Right ventricle myocardium inferior (tissue), 1 donor: ENCODE measurements around the gene CSF1R. TPM values are rescaled to one million over a fixed set of nuclear protein-coding genes. Genes with fewer than 3 reads are reported as not detected.
"Not testable (repeated sequence)": the region's sequence is repeated elsewhere in the genome, so short reads cannot be mapped to it uniquely, and the experiment has no call there.

Experiments used
- ATAC-seq: fragments of 200-7000 bp; cut with Tn5 transposase; one replicate; pipeline ENCODE4 v1.9.1; 2020; ENCODE audit warnings: mild to moderate bottlenecking, moderate library complexity
- DNase-seq: peaks from one replicate; pipeline ENCODE4 v3.0.0; 2021; ENCODE audit errors: missing footprints
- intact Hi-C: fragments of 100-400 bp; cut with DNase I; formaldehyde crosslinking; loops from one replicate; pipeline ENCODE4 v1.11.0; 2022
- total RNA-seq: library from RNA; stranded (reverse); fragmentation: NEBNext Ultra II Directional; extraction: Animal tissue kit (Norgen Biotek cat#: 25700); gene quantifications from one replicate; pipeline ENCODE4 v1.2.1, GENCODE V29; 2021
- donor health status: DM: no; HTN: yes; CAD: no; lungs with severe emphysema.

The CSF1R gene
- total RNA-seq, 1 donor from 2014 or later = 21.9 TPM

- DNase-seq (no peak), ATAC-seq (no peak)
- intact Hi-C loops = no loop called here
Observed at GRCh38 chr5:150108711-150109514, 22.6 kb upstream of the CSF1R start.

- intact Hi-C loops = no loop called here
- no peak for DNase-seq
- no peak for ATAC-seq
Observed at GRCh38 chr5:150107909-150108447, 21.6 kb upstream of the CSF1R start.

- no peak for DNase-seq
- no peak for ATAC-seq
- intact Hi-C loops = no loop called here
Observed at GRCh38 chr5:150106674-150107426, 20.5 kb upstream of the CSF1R start.

GRCh38 chr5:150105928-150106615 lies 19.7 kb upstream of the CSF1R start:
- intact Hi-C loops = no loop called here
- no peak for DNase-seq
- peak; percentile 35 for ATAC-seq

- ATAC-seq = no peak
- DNase-seq = no peak
- intact Hi-C loops = no loop called here
Observed at GRCh38 chr5:150104550-150104870, 18.2 kb upstream of the CSF1R start.

- intact Hi-C loops = no loop called here
Observed at GRCh38 chr5:150103678-150104549, 17.6 kb upstream of the CSF1R start.

GRCh38 chr5:150101023-150101422 lies 14.7 kb upstream of the CSF1R start:
- intact Hi-C loops = no loop called here
- DNase-seq (no peak), ATAC-seq (no peak)

More at GRCh38 chr5:150103678-150104549, 17.6 kb upstream of the CSF1R start:
- ATAC-seq (no peak), DNase-seq (no peak)

- intact Hi-C loops = no loop called here
- ATAC-seq = no peak
- no peak for DNase-seq
Observed at GRCh38 chr5:150097152-150097551, 10.8 kb upstream of the CSF1R start.

GRCh38 chr5:150092159-150092787 lies 5.9 kb upstream of the CSF1R start:
- no peak for ATAC-seq
- intact Hi-C loops = no loop called here
- no peak for DNase-seq

- intact Hi-C loops = no loop called here
- DNase-seq (no peak), ATAC-seq (no peak)
Observed at GRCh38 chr5:150085191-150085912, 1.0 kb downstream of the CSF1R start.

- intact Hi-C loops, DNase-seq: not testable (repeated sequence)
Observed at GRCh38 chr5:150084754-150085153, 1.6 kb downstream of the CSF1R start.

GRCh38 chr5:150082889-150083288 lies 3.5 kb downstream of the CSF1R start:
- DNase-seq (no peak), ATAC-seq (no peak)
- intact Hi-C loops = no loop called here

More at GRCh38 chr5:150084754-150085153, 1.6 kb downstream of the CSF1R start:
- ATAC-seq = not testable (repeated sequence)

- intact Hi-C loops = no loop called here
- ATAC-seq (no peak), DNase-seq (no peak)
Observed at GRCh38 chr5:150082374-150082773, 4.0 kb downstream of the CSF1R start.

- intact Hi-C loops = no loop called here
- ATAC-seq = peak; percentile 82
- DNase-seq = peak; percentile 86
Observed at GRCh38 chr5:150081541-150082283, 4.6 kb downstream of the CSF1R start.

GRCh38 chr5:150080696-150081435 lies 5.5 kb downstream of the CSF1R start:
- ATAC-seq = no peak
- intact Hi-C loops = no loop called here
- DNase-seq = no peak

GRCh38 chr5:150079909-150080461 lies 6.4 kb downstream of the CSF1R start:
- no peak for DNase-seq
- intact Hi-C loops = no loop called here
- no peak for ATAC-seq
